ENCODE measurements around the gene SLC38A10.

Gene SLC38A10

DNA sequence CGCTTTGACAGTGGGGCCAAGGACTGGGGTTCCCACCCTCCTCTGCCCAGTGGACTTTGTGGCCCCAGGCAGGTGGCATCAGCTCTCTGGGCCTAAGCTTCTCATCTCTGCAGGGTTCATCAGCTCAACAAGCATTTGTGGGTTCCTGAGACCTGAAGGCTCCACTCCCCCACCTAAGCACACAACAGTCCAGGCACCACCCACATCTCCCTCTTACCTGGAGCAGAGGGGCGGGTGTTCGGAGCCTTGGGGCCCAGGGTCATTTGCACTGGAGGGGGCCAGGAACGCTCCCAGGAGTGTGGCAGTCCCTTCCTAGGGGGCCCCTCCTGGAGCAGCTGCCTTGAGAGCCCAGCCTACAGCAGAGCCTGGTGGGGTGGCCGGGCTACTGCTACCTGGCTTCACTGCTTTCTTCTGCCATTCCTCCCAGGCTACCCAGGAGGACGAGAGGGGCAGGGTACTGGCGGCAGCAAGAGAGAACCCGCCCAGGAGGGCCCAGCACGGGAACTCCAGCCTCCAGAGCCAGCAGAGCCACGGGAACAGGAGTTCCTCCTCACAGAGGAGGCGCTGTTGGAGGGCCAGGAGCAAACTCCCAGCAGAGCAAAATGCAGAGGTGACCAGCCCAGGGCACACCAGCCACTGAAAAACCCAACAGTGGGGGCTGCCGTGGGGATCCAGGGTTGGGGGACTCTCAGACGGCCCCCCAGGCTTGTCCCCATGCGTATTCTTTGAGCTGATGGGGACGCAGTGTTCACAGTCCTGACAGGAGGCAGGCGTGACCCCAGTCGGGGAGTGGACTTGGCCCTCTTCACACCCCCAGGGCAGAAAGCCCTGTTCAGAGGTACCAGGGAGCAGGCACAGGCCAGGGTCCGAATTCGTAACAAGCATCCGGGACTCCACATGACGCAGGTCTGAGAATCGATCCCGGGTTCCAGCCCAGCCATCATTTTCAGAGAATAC is 35.1 kb upstream of the SLC38A10 start:
- TF ChIP-seq, protein P1, sequence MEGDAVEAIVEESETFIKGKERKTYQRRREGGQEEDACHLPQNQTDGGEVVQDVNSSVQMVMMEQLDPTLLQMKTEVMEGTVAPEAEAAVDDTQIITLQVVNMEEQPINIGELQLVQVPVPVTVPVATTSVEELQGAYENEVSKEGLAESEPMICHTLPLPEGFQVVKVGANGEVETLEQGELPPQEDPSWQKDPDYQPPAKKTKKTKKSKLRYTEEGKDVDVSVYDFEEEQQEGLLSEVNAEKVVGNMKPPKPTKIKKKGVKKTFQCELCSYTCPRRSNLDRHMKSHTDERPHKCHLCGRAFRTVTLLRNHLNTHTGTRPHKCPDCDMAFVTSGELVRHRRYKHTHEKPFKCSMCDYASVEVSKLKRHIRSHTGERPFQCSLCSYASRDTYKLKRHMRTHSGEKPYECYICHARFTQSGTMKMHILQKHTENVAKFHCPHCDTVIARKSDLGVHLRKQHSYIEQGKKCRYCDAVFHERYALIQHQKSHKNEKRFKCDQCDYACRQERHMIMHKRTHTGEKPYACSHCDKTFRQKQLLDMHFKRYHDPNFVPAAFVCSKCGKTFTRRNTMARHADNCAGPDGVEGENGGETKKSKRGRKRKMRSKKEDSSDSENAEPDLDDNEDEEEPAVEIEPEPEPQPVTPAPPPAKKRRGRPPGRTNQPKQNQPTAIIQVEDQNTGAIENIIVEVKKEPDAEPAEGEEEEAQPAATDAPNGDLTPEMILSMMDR (conservative IDR thresholded peaks at IDR 0.05), result no peak
- H3K27ac ChIP-seq, result peak overlapping the region; percentile 83

GRCh38 chr17:81328978-81329926 is 34.1 kb upstream of the SLC38A10 start:
- peak overlapping the region; percentile 83 for H3K27ac ChIP-seq
- TF ChIP-seq, protein P1 (conservative IDR thresholded peaks at IDR 0.05), result no peak
- TF ChIP-seq ZFX (IDR thresholded peaks at IDR 0.05), result peak; percentile 28; the same call in 1 of the 2 replicates

DNA sequence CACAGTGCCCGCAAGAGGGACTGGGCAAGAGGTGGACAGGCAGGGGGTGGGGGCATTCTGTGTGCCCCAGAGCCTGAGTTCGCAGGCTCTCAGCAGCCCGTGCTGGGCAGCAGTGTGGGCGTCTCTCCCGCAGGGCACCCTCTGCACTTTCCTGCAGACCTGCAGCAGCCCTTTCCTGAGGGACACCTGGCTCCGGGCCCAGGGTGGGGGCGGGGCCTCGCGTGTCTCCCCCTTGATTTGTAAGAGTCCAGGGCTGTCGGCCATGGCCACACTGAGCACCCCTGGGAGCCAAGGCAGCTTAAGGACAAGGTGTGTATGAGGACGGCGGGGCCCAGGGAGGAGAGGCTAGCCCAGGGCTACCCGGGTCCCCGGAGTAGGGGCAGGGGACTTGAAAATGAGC is 33.4 kb upstream of the SLC38A10 start:
- H3K27ac ChIP-seq, result peak overlapping the region; percentile 83
- TF ChIP-seq, protein P1 (conservative IDR thresholded peaks at IDR 0.05), result no peak
- TF ChIP-seq ZFX (IDR thresholded peaks at IDR 0.05), result no peak

DNA sequence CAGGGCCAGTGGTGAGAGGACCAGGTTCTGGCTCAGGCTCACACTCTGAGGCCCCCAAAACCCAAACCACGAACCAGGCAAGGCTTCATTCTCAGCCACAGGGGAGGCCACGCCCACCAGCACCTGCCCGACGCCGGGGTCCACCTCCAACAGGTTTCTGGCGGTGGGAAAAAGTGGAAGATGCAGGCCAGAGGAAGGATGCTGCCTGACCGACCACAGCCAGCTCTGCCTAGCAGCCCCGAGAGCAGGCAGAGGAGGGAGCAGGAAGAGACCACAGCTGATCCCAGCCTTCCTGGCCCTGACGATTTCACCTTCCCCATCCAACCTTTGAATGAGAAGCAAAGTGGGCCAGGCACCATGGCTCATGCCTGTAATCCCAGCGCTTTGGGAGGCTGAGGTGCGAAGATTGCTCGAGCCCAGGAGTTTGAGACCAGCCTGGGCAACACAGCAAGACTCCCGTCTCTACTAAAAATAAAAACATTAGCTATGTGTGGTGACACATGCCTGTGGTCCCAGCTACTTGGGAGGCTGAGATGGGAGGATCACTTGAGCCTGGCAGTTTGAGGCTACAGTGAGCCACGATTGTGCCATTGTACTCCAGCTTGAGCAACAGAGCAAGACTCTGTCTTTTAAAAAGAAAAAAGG is 30.7 kb upstream of the SLC38A10 start:
- no peak overlapping the region for H3K27ac ChIP-seq

GRCh38 chr17:81324851-81325713 is 30.0 kb upstream of the SLC38A10 start:
- H3K27ac ChIP-seq, result no peak overlapping the region

More for the DNA sequence above, 30.7 kb upstream of the SLC38A10 start:
- TF ChIP-seq ZFX (IDR thresholded peaks at IDR 0.05), result no peak
- TF ChIP-seq, protein P1 (conservative IDR thresholded peaks at IDR 0.05), result no peak

More at GRCh38 chr17:81324851-81325713, 30.0 kb upstream of the SLC38A10 start:
- TF ChIP-seq, protein P1 (conservative IDR thresholded peaks at IDR 0.05), result no peak
- no peak for TF ChIP-seq ZFX (IDR thresholded peaks at IDR 0.05)

All from C4-2B (cell line).